NCI-H2081 treated with DMSO at 0.1 percent for 48 hours (cell line): Measurements from ENCODE around the gene RAET1G.
"Not testable (repeated sequence)": the region's sequence is repeated elsewhere in the genome, so short reads cannot be mapped to it uniquely, and the experiment has no call there.

Source experiments
- DNase-seq: peaks from one replicate; lab custom pipeline; 2025; lab: John Stamatoyannopoulos, UW

RAET1G gene

DNA sequence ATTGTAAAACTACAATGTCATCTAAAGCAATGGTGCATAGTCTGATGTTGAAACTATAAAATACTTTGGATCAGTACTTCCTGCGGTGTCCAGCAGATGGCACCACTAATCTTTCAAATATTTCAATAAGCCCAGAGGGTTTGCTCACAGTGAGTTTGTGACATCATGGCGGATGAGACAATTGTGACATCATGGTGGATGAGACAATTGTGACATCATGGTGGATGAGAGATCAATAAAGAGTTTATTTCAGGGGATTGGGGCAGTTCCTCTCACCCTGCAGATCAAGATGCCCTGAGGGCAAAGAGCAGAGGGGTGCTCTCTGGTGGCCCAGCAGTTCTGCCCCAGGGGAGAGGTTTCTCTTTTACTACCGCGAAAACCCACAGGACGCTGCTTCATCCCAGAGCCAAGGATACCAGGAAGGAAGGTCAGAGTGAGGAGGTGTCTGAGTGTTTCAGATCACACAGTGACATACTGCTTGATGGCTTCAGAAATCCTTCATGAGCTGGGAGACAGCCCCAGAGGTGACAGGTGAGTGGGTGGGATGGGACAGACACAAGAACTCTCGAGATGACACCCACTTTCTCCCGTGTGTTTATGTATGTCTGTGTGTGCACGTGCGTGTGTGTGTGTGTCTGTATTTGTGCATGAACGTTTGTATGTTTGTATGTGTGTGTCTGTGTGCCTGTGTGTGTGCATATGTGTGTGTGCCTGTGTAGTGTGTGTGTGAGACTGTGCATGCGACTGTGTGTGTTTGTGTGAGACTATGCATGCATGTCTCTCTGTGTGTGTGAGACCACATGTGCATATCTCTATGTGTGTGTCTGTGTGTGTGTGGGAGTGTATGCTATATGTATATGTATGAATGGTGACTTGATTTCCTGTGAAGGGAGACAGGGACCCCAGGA, 11.6 kb upstream of the RAET1G start:
- no peak for DNase-seq

DNA sequence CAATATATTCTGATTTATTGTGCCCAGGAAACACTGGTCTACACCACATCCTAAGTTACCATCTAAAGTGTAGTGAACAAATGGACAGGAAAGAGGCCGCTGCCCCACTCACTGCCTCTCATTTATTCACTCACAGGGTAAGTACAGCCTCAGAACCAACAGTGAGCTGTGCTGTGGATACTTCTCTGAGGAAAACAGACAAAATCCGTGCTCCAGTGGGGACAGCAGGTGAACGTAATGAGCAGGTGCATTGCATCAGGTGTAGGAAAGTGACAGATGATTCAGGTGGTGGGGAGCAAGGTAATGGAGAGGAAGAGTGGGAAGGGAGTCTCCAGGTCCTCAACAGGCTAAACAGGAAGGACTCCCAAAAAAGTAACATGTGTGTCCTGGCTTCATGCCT, 10.5 kb upstream of the RAET1G start:
- no peak for DNase-seq

DNA sequence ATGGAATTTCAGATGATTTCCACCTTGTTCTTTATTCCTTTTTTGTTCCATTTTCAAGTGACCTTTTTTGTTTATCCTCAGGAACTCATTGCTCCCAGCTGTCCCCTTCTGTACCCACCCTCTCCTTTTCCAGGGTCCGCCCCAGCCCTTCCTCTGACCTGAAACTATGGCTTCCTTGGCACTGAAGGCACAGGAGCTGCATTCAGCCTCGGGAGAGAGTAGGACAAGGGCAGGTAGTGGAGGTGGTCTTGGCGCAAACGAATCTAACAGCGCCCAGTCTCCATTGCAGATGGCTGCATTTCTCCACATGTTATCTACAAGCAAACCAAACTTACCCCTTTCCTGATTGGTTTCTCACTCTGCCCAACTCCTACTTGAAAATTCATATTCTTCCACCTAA, 10.1 kb upstream of the RAET1G start:
- no peak for DNase-seq

DNA sequence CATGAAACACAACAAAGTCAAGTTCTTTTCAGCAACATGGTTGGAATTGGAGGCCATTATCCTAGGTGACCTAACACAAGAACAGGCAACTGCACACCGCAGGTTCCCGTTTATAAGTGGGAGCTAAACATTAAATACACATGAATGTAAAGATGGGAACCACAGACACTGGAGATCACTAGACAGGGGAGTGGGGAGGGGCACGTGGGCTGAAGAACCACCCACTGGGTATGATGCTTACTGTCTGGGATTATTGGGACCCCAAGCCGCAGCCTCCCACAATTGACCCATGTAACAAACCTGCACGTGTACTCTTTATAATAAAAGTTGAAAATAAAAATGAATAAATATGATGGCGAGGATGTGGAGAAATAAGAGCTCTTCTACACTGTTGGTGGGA, 8.6 kb upstream of the RAET1G start:
- DNase-seq = no peak

DNA sequence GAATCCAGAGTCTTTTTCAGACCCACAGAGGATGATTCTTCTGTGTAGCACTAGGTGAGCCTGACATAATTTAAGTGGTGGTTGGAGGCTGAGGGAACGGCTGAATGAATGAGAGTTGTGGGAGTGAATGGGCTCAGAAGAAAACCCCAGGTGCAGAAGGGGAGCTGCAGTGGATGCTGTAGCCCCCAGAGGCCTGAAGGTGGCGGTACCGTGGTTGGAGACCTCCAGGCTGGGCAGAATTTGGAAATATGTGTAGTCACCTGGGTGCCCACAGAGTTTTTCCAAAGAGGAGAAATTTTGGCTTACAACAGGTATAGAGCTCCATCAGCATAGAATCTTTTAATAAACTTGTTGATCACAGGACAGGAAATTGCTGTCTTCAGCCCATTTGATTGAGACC, 6.5 kb upstream of the RAET1G start:
- no peak for DNase-seq

DNA sequence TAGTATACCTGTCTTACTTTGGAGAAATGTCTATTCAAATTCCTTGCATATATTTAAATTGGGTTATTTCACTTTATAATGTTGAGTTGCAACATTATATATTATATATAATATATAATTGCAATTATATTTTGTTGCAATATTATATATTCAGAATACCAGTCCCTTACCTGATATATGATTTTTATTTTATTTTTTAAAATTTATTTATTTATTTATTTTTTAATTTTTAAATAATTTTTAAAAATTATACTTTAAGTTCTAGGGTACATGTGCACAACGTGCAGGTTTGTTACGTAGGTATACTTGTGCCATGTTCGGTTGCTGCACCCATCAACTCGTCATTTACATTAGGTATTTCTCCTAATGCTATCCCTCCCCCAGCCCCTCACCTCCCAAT, 4.1 kb upstream of the RAET1G start:
- DNase-seq = not testable (repeated sequence)

DNA sequence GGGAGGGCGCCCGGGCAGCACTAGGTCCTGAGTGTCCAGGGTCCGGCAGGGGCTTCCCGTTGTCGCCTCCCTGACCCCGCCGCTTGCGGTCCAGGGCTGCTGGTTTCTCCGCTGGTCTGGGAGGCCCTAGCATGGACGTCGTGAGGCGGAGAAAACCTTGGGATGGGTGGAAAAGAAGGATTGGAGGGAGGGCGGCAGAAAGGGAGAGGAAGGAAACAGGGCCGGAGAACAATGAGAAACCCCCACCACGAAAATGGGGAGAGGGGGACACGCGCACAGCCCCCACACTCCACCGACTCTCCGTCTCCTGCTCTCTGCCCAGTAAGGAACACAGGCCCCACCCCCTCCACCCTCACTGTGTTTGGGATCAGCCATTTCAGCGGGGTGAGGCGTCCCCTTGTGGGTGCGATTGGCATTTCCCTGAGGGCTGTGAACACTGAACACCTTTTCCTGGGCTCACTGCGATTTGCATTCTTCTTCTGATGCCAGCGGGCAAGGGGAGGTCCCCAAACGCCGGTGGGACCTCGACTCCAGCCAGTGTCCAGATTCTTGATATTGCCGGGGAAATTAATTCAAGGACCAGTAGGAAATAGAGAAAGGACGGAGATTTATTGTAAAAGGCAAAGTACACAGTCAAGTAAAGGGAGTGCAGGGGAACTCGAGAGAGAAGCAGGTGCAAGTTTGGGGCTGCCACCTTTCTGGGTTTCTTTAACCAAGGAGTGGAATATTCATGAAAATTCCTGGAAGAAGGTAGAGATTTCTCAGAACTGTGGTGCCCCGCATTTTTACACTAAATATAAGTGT, 3.3 kb upstream of the RAET1G start:
- DNase-seq = no peak

DNA sequence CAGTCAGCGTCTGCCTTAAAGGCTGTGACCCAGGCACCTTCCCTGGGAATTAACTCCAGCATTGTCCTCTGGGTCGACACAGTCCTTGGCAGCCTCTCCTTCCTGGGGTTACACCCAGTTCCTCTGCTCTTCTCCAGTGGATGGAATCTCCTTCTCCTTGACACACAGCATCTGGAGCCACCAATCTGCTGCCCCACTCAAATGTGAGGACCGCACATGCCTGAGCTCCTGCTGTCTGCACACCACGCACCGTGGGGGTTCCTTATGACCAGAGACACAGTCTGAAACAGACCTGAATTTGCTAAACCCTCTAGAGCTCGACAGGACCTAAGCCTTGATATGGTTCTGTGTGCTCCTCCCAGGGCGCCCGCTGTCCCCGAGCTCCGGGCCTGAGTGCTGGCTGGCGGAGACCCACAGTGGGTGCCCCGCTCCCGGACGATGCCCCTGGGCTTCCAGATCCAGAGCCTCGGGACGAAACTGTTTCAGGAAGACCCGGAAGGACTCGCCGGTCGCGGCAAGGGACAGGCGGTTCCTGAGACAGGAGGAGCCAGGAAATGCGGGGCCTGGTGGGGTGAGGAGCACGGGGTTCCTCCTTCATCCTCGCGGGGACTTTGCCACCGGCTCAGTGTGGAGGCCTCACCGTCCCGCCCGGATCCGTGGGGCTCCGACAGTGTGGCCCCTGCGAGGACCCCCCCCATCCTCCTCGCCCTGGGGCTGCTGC, 2.5 kb upstream of the RAET1G start:
- no peak for DNase-seq

DNA sequence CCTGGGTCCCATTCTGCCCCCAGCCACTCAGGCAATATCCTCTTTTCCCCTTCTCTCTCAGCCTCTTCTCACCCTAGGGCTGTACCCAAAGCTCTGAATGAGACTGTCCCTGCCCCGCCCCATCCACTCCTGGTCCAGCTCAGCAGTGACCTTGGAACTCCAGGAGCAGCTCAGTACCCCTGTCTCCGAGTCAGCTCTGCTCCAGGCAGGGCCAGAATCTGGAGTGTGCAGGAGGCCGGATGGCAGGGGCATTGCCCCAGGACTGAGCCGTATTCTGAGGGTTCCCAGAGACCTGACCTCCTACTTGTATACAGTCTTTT, 2.0 kb upstream of the RAET1G start:
- DNase-seq = no peak

DNA sequence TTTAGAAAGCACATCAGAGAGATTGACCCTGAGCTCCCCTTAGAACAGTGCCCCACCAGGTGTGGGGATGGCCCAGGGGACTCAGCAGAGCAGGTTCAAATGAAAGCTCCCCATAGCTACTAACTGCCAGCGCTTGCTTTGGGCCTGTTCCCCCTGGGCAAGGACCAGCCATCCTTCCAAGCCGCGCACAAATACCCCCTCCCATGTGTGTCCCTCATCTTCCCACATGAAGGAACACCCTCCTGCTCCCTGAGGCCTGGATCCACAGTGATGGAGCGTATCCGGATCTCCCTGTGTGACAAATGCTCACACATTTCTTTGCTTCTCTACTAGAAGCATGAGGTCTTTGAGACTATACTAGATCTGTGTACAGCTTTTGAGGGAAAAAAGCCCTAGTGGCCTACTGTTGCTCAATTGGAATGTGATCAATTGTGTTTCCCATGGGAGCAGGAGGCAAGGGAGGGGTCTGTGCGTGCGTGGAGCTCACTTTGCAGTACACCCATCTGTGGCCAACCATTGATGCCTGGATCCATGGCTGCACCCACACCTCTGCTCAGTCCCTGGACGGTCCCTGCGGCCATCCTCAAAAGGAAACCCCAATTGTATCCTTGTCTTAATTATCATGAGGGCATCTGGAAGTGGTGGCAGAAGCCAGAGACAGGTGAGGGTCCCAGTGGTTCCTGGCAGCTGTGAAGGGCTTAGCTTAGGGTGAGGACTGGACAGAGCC, 1.4 kb upstream of the RAET1G start:
- DNase-seq = no peak

DNA sequence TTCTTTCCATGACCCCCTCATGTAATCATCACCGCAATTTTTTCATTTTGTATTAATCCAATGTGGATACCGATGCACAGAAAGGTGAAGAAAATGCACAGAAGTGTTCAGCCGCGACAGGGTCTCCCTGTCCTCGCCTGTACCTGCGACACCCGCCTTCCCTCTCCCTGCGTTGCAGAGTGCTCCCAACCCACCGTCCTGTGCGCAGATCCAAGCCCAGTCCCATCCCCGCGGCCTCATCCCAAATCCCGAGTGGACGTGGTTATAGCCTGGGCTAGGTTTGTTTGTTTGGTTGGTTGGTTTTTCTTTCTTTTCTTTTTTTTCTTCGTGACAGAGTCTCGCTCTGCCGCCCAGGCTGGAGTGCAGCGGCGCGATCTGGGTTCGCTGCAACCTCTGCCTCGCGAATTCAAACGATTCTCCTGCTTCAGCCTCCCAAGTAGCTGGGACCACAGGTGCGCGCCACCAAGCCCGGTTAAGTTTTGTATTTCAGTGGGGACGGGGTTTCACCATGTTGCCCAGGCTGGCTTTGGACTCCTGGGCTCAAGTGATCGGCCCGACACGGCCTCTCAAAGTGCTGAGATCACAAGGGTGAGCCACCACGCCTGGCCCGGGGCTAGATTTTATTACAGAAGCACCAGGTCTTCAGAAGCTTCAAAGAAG, 536 bp upstream of the RAET1G start:
- DNase-seq = no peak

DNA sequence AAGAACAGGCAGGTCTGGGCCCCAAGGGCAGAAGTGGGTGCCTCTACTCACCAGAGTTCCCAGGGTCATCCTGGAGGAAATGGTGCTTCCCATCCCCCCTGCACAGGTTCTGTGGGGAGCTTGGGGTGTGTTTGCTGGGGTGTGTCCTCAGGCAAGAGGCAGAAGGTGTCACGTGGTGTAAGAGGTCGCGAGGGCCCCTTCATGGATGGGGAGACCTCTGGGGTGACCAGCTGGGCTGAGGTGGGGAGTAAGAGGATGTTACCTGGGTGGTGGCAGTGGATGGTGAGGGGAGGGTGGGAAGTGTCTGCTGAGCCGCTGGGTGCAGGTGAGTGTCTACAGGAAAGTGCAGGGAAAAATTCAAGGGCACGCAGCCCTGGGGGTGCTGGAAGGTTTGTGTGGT, 830 bp downstream of the RAET1G start:
- not testable (repeated sequence) for DNase-seq

DNA sequence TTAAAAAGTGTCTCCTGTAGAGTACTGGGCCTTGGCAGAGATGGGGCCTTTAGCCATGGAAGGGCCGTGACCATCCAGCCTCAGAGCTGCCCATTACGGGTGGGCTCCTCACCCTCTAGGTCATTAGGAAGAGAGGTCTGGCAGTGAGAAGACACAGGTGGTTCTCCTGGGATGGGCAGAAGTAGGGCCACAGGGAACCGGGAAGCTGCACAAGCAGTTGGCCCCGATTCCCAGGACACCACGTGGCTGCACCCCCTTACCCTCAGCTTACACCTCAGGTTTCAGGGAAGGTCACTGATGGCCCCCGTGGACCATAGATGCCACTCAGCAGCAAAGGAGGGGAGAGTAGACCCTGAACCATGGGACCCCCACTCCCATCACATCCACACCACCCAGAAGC, 1.6 kb downstream of the RAET1G start:
- DNase-seq = no peak

DNA sequence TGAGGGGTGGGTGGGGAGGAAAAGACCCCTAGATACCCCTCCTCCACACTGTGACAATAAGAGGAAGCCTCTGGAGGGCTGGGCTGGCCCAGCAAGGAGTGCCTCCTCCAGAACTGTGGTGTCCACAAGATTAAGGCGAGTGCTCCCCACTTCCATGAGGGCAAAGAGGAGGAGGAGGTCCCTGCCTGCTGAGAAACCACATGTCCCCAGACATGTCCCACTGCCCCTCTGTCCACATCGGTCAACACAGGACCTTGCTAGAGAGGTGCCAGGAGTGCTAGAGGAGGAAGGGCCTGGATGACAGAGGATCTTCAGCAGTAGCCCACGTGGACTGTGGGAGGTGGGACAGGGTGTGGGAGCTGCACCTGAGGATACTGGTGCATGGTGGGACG, 3.1 kb downstream of the RAET1G start:
- no peak for DNase-seq

DNA sequence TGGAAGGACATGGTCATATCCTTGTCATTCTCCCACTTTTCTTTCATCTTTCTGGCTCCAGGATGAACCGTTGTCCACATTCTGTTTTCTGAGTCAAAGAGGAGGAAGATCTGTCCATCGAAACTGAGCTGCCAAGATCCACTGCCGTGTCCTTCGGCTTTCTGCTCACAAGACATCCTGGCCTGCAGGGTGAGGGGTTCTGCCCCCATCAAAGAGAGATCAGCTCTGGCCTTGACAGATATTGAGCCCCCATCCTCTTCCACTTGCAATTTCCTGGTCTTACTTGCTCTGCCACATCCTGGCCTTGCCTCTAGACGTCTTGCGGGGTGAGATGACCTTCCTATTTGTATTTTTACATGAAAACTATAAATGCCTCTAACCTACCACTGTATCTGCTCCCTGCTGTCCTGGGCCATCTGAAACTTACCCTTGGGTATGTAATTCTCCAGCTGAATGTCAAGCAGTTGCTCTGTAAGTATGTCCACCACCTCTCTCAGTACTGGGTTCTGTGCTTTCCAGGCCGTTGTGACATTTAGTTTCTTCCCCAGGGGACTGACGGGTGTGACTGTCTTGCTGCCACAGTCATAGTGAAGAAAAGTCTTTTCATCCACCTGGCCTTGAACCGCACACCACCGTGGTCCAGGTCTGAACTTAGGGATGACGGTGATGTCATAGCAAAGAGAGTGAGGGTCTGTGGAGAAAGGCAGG, 3.6 kb downstream of the RAET1G start:
- DNase-seq = not testable (repeated sequence)

DNA sequence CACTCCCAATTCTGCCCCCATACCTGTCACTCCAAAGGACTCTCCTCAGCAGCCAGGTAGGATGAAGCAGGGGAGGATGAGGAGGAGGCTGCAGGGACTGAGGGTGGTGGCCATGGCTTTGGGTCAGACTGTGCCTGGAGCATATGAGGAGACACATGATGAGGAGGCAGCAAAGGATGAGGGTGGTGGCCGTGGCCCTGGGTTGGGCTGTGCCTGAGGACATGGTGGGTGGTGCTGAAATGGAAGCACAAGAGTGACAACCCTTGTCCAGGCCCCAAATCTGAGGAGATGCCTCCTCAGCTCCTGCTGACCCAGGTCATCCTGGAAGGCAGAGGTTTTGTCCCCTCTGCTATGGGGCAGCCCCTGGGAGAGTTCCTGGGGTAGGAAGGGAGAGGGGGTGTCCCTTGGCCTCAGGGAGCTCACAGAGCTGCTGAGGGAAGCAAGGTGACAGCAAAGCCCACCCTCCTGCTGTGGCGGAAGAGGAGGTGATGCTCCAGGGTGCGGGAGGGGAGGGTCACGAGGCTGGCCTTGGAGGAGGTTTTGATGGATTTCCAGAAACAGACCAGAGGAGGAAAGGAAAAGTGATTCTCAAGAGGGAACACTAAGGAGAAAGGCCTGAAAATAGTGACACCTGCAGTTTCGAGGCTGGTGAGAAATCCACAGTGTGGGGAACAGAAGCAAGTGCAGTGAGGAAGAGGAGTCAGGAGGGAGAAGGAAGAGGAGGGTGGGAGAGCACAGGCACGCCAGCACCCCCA, 4.6 kb downstream of the RAET1G start:
- DNase-seq = no peak

DNA sequence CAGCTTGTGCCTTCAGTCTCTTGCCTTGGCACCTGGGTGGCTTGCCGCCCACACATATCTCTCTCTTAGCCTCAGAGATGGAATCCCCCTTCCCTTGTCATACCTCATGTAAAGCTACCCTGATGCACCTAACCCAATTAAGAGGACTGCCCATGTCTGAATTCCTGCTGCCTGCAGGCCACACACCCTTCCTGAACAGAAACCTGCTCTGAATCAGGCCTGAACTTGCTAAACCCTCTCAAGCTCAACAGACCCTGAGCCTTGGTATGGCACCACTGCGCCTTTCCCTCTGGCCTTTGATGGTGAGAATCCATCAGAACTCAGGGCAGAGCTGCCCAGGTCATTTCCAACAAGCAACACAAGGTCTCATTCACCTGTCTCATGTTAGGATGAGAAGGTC, 5.2 kb downstream of the RAET1G start:
- DNase-seq = no peak

DNA sequence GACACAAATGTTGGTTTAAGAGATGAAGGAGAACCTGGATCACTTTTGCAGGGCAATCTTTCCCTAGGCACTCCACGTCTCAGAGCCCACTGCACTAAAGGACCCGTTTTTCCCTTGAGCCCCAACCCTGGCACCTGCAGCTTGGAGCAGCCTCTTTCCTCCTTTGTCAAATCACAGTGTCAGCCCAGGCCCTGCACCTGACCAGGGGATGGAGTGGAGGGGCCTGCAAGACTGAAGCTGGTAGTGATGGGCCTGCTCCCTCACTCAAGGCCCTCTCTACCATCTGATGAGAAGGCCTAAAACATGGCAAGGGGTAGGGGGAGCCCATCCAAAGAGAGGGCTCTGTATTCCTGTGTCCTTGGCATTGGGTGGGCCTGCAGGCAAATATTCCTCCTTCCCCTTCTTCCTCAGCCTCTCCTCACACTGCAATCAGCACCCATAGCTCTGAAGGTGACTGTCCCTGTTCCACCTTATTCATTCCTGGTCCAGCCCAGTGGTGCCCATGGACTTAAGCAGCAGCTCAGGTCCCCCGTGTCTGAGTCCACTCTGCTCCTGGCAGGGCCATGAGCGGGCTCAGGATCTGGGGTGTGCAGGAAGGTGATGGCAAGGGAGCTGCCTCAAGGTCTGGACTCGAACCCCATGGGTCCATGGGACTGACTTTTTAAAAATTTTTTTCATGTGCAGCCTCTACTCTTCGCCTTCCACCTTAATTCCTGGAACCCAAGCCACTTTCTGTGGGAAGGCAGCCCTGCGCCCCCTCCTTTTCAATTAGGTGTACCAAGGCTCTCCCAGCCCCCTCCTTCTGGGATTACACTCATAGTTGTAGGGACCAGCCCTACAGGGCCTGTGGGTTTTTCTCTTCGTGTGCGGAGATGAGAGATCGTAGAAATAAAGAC, 6.7 kb downstream of the RAET1G start:
- DNase-seq = no peak
